Measurements from ENCODE around the gene CDC42BPA.
"Not testable (repeated sequence)": the region's sequence is repeated elsewhere in the genome, so short reads cannot be mapped to it uniquely, and the experiment has no call there.

The CDC42BPA gene

DNA sequence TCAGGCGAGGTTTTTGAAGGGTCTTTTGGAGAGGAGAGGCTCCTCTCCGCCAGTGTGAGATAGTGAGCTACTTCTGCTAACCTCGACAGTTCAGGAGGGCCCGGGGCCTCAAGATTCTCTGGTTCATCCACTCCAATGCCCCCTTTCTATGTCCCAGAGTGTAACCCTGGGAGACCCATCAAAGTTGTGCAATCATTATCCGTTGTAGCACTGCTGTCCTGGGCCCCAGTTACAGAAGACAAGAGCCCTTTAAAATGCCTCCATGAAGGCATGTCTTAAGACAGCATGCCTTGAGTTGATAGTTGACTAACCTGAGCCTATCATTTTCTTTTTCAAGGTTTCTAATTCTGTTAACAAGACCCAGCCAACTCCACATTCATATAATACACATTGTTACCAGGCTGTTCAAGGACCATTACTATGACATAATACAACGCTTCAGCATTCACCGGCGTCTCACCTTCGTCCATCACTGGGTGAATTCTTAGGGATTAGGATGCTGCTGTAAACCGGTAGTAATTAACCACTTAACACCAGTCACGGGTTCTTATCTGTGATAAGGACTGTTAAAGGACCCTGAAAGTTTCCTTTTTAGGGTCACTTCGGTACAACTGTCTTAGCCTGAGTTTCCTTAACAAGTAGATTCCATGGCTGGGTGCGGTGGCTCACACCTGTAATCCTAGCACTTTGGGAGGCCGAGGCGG lies 37.4 kb upstream of the CDC42BPA start:
- H3K4me3 ChIP-seq (ENCODE audit: low read depth in 1 of 2, low read length in 2 of 2) = no peak overlapping the region
- H3K36me3 ChIP-seq (ENCODE audit: insufficient read depth, low read length) = no peaks in the 10 kb centered on the region
- H3K9me3 ChIP-seq (ENCODE audit: low read length) = no peaks in the 10 kb centered on the region
- H3K9ac ChIP-seq (ENCODE audit: low read length) = no peak overlapping the region
- H3K27ac ChIP-seq (ENCODE audit: low read depth, low read length) = no peak overlapping the region
- no peaks in the 10 kb centered on the region for H3K27me3 ChIP-seq (ENCODE audit: control insufficient read depth in 1 of 2, insufficient read depth in 2 of 2, low read length in 2 of 2)
- H3K4me1 ChIP-seq (ENCODE audit: insufficient read depth, low read length) = peaks cover 8% of the 10 kb centered on the region

DNA sequence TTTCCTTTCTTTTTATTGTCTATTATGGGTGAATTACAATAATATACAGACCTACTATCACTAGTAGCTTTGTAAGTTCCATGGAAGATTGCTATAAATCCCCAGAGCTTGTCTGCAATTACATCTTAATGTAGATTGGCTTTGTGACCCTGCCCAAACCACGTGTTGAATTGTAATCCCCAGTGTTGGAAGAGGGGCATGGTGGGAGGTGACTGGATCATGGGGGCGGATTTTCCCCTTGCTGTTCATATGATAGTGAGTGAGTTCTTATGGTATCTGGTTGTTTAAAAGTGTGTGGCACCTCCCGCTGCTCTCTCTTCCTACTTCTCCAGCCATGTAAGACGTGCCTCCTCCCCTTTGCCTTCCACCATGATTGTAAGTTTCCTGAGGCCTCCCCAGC lies 34.9 kb upstream of the CDC42BPA start:
- Histone ChIP-seq H3K27me3 (ENCODE audit: control insufficient read depth in 1 of 2, insufficient read depth in 2 of 2, low read length in 2 of 2) (no peaks in the 10 kb centered on the region), H3K9me3 (ENCODE audit: low read length) (no peaks in the 10 kb centered on the region), H3K9ac (ENCODE audit: low read length) (no peak overlapping the region), H3K27ac (ENCODE audit: low read depth, low read length) (no peak overlapping the region), H3K4me1 (ENCODE audit: insufficient read depth, low read length) (peaks cover 8% of the 10 kb centered on the region), H3K36me3 (ENCODE audit: insufficient read depth, low read length) (no peaks in the 10 kb centered on the region), H3K4me3 (ENCODE audit: low read depth in 1 of 2, low read length in 2 of 2) (no peak overlapping the region)

DNA sequence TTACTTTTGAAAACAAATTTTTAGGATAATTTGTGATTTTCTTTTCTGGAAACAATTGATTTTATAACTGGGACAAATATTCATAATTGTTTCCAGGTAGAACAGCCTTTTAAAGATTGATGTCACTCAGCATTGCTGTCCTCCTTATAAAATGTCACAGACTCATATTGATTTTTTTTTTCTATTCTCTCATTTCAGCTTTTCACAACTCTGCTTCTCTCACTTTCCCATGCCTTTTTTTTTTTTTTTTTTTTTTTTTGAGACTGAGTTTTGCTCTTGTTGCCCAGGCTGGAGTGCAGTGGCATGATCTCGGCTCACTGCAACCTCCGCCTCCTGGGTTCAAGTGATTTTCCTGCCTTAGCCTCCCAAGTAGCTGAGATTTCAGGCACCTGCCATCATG lies 33.9 kb upstream of the CDC42BPA start:
- H3K27ac ChIP-seq (ENCODE audit: low read depth, low read length); H3K9me3 ChIP-seq (ENCODE audit: low read length); H3K4me3 ChIP-seq (ENCODE audit: low read depth in 1 of 2, low read length in 2 of 2); H3K36me3 ChIP-seq (ENCODE audit: insufficient read depth, low read length); H3K4me1 ChIP-seq (ENCODE audit: insufficient read depth, low read length); H3K27me3 ChIP-seq (ENCODE audit: control insufficient read depth in 1 of 2, insufficient read depth in 2 of 2, low read length in 2 of 2); H3K9ac ChIP-seq (ENCODE audit: low read length): not testable (repeated sequence)

DNA sequence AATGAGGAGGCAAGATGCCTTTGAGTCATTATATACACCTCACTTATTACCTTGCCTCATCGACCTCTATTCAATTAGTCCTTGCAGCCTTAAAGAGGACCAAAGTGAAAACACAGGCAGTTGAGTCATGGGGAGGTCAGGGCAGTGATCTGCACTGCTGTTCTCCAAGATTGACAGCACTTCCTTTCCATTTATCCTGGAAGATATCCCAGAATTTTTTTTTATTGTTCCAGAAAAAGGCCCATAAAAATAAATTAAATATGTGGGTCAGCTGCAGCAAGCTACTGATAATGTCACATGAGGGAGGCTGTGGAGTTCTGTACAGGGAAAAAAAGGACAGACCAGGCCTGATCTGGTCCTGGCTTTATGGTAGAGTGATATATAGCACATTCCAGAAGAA lies 33.2 kb upstream of the CDC42BPA start:
- Histone ChIP-seq H3K9me3 (ENCODE audit: low read length) (no peaks in the 10 kb centered on the region), H3K27me3 (ENCODE audit: control insufficient read depth in 1 of 2, insufficient read depth in 2 of 2, low read length in 2 of 2) (no peaks in the 10 kb centered on the region), H3K4me3 (ENCODE audit: low read depth in 1 of 2, low read length in 2 of 2) (no peak overlapping the region), H3K4me1 (ENCODE audit: insufficient read depth, low read length) (peaks cover 8% of the 10 kb centered on the region), H3K9ac (ENCODE audit: low read length) (no peak overlapping the region), H3K36me3 (ENCODE audit: insufficient read depth, low read length) (no peaks in the 10 kb centered on the region), H3K27ac (ENCODE audit: low read depth, low read length) (no peak overlapping the region)

DNA sequence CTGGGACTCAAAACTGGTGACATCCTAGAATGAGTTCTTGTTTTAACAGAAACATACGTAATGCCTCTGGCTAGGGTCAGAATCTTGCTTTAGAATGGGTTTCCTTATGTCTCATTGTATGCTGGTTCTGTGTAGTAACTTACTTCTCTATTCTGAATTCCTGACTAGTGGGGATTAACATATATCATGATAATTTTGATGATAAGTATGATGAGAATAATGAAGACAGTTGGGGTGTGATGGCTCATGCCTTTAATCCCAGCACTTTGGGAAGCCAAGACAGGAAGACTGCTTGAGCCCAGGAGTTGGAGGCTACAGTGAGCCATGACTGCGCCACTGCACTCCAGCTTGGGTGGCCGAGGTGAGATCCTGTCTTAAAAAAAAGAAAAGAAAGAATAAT lies 31.7 kb upstream of the CDC42BPA start:
- no peaks in the 10 kb centered on the region for H3K27me3 ChIP-seq (ENCODE audit: control insufficient read depth in 1 of 2, insufficient read depth in 2 of 2, low read length in 2 of 2)

DNA sequence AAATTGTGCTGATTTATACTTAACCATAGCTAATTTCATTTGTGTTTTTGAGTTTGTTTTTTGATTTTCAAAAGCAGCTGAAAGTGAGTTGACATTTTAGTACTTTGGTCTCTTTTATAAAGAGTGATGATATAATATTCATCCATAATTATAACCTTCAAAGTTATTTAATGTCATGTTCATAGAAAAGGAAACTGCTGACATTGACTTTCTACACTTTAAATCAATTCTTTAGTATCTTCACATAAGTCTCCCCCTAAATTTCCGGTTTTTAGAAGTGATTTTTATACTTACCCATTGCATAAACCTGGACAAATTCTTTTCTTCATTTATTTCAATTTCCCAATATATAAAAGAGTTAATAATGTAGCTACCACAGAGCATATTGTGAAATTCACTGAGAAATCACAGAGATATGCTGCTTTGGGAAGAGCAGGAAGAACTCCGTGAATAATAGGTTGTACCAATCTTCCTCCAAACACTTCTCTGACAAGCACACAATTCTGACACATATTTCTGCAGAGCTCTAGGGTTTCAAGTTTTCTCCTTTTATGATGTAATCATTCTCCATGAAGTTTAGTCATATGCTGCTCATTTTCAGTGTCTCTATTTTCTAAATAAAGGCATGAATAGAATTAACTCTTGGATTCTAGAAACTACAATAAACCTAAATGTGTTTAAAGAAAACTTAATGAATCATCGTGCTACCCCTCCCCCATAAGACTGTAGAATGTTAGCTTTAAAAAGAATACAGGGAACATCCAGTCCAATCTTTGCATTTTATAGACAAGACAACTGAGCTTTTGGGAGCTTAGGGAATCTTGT lies 25.6 kb upstream of the CDC42BPA start:
- no peak overlapping the region for H3K27ac ChIP-seq (ENCODE audit: low read depth, low read length)
- H3K4me3 ChIP-seq (ENCODE audit: low read depth in 1 of 2, low read length in 2 of 2) = no peak overlapping the region
- H3K9ac ChIP-seq (ENCODE audit: low read length) = no peak overlapping the region
- no peaks in the 10 kb centered on the region for H3K9me3 ChIP-seq (ENCODE audit: low read length)
- no peaks in the 10 kb centered on the region for H3K4me1 ChIP-seq (ENCODE audit: insufficient read depth, low read length)
- H3K27me3 ChIP-seq (ENCODE audit: control insufficient read depth in 1 of 2, insufficient read depth in 2 of 2, low read length in 2 of 2) = no peaks in the 10 kb centered on the region
- H3K36me3 ChIP-seq (ENCODE audit: insufficient read depth, low read length) = no peaks in the 10 kb centered on the region

More for the DNA sequence above, 31.7 kb upstream of the CDC42BPA start:
- H3K9ac ChIP-seq (ENCODE audit: low read length) = no peak overlapping the region
- H3K9me3 ChIP-seq (ENCODE audit: low read length) = no peaks in the 10 kb centered on the region
- no peak overlapping the region for H3K4me3 ChIP-seq (ENCODE audit: low read depth in 1 of 2, low read length in 2 of 2)
- no peaks in the 10 kb centered on the region for H3K36me3 ChIP-seq (ENCODE audit: insufficient read depth, low read length)
- peaks cover 8% of the 10 kb centered on the region for H3K4me1 ChIP-seq (ENCODE audit: insufficient read depth, low read length)
- no peak overlapping the region for H3K27ac ChIP-seq (ENCODE audit: low read depth, low read length)

DNA sequence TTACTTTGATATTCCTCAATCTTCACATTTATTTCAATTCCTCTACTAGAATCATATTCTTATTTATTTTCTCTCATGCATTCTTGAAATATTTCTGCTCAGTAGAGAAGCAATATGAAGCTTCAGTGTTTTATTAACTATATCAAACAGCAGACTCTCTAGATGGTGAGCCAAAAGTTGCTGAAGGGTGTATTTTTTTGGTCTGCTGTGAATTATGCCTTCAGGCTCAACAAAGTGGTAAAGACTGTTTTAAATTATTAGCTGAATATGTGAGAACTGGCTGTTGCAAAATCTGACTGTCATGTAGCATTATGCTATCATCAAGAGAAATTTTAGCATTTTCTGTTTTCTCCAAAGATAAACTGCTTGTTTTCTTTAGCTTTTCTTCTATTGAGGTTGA lies 24.9 kb upstream of the CDC42BPA start:
- Histone ChIP-seq H3K9me3 (ENCODE audit: low read length) (no peaks in the 10 kb centered on the region), H3K4me3 (ENCODE audit: low read depth in 1 of 2, low read length in 2 of 2) (no peak overlapping the region), H3K9ac (ENCODE audit: low read length) (no peak overlapping the region), H3K36me3 (ENCODE audit: insufficient read depth, low read length) (no peaks in the 10 kb centered on the region), H3K4me1 (ENCODE audit: insufficient read depth, low read length) (no peaks in the 10 kb centered on the region), H3K27me3 (ENCODE audit: control insufficient read depth in 1 of 2, insufficient read depth in 2 of 2, low read length in 2 of 2) (no peaks in the 10 kb centered on the region), H3K27ac (ENCODE audit: low read depth, low read length) (no peak overlapping the region)

DNA sequence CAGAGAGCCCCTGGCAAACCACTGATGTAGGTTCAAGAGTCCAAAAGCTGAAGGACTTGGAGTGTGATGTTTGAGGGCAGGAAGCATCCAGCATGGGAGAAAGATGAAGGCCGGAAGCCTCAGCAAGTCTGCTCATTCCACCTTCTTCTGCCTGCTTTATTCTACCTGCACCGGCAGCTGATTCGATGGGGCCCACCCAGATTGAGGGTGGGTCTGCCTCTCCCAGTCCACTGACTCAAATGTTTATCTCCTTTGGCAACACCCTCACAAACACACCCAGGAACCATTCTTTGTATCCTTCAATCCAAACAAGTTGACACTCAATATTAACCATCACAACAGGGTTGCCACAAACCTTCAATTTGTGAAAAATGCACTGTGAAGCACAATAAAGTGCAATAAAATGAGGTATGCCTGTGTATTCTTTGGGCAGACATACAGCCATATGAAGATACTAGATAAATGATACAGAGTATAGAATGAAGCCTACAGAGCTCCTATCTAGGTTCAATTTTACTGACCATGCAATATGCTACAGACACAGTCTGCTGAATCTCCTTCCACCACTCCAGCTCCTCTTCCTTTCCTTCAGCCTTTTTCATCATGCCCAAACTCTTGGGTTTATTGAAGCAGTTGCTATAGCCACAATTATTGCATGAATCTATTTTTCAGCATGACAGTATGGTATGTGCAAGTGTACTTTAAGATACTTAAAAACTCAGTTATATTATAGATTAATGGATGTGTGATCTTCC lies 24.0 kb upstream of the CDC42BPA start:
- Histone ChIP-seq H3K9ac (ENCODE audit: low read length) (no peak overlapping the region), H3K36me3 (ENCODE audit: insufficient read depth, low read length) (no peaks in the 10 kb centered on the region), H3K4me3 (ENCODE audit: low read depth in 1 of 2, low read length in 2 of 2) (no peak overlapping the region), H3K27ac (ENCODE audit: low read depth, low read length) (no peak overlapping the region), H3K4me1 (ENCODE audit: insufficient read depth, low read length) (no peaks in the 10 kb centered on the region), H3K27me3 (ENCODE audit: control insufficient read depth in 1 of 2, insufficient read depth in 2 of 2, low read length in 2 of 2) (no peaks in the 10 kb centered on the region), H3K9me3 (ENCODE audit: low read length) (no peaks in the 10 kb centered on the region)

DNA sequence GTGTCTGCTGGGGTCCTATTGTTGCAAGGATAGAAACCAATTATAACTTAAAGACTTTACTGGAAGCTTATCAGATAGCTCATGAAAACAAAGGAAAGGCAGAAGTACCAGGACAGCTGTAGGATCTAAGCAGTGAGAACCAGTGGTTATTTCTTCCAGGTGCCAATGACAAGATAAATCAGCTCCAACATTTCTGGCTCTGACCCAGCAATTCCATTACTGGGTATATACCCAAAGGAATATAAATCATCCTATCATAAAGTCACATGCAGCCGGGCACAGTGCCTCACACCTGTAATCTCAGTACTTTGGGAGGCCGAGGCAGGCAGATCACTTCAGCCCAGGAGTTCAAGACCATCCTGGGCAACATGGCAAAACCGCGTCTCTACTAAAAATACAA lies 17.8 kb upstream of the CDC42BPA start:
- not testable (repeated sequence) for H3K4me1 ChIP-seq (ENCODE audit: insufficient read depth, low read length); H3K4me3 ChIP-seq (ENCODE audit: low read depth in 1 of 2, low read length in 2 of 2)

DNA sequence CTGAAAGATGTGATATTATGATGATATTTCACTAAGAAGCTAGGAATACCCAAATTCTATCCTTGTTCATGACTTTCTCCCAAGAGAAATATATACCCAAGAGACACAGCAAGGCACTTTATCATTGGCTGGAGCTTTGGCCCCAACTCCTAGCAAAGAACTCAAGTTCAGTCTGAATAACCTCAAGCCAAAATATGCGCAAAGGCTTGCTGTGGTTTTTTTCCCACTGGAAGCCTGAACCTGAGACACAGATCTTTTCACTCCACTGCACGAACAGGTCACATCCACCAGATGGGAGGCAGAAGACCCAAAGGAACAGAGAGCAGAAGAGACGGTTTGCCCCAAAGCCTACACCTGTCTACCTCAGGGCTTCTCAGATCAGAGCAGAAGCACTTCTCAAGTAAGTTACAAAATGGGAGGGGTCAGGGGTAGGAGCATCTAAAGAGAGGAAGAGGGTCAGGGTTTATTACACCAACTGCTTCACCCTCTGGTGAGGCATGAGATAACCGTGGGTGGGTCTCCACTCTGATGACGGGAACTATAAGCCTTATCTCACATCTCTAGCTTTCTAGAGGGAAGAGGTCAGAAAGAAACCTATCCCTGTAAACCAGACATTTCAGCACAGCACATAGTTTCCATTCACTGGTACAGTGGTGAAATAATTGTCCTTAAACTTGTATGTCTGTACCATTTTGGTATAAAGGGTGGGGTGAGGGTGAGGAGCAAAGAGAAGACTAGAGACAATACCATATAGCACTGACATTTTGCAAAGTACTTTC lies 17.1 kb upstream of the CDC42BPA start:
- Histone ChIP-seq H3K9me3 (ENCODE audit: low read length) (no peaks in the 10 kb centered on the region), H3K36me3 (ENCODE audit: insufficient read depth, low read length) (no peaks in the 10 kb centered on the region), H3K9ac (ENCODE audit: low read length) (no peak overlapping the region), H3K4me3 (ENCODE audit: low read depth in 1 of 2, low read length in 2 of 2) (no peak overlapping the region), H3K27ac (ENCODE audit: low read depth, low read length) (no peak overlapping the region), H3K27me3 (ENCODE audit: control insufficient read depth in 1 of 2, insufficient read depth in 2 of 2, low read length in 2 of 2) (no peaks in the 10 kb centered on the region), H3K4me1 (ENCODE audit: insufficient read depth, low read length) (no peaks in the 10 kb centered on the region)

More for the DNA sequence above, 17.8 kb upstream of the CDC42BPA start:
- not testable (repeated sequence) for H3K36me3 ChIP-seq (ENCODE audit: insufficient read depth, low read length); H3K9ac ChIP-seq (ENCODE audit: low read length); H3K9me3 ChIP-seq (ENCODE audit: low read length); H3K27ac ChIP-seq (ENCODE audit: low read depth, low read length); H3K27me3 ChIP-seq (ENCODE audit: control insufficient read depth in 1 of 2, insufficient read depth in 2 of 2, low read length in 2 of 2)

DNA sequence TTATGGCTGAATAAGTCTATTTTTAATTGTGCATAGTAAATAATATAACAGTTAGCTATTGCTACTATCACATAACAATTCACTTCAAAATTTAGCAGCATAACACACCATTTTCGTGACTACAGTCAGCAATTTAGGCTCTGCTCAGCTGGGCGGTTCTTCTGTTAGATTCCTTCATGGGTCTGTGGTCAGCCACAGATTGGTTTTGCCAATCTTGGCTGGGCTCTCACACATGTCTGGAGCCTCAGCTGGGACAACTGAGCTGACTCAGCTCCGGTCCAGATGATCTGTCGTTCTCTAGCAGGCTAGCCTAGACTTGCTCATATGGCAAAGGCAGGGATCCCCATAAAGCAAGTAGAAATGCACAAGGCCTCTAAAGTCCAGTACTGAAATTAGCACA lies 15.1 kb upstream of the CDC42BPA start:
- Histone ChIP-seq H3K27me3 (ENCODE audit: control insufficient read depth in 1 of 2, insufficient read depth in 2 of 2, low read length in 2 of 2) (no peaks in the 10 kb centered on the region), H3K9ac (ENCODE audit: low read length) (no peak overlapping the region), H3K4me3 (ENCODE audit: low read depth in 1 of 2, low read length in 2 of 2) (no peak overlapping the region), H3K36me3 (ENCODE audit: insufficient read depth, low read length) (no peaks in the 10 kb centered on the region), H3K4me1 (ENCODE audit: insufficient read depth, low read length) (no peaks in the 10 kb centered on the region), H3K9me3 (ENCODE audit: low read length) (no peaks in the 10 kb centered on the region), H3K27ac (ENCODE audit: low read depth, low read length) (no peak overlapping the region)
